ENCODE data around the gene RCOR1.

- TF ChIP-seq CTCF (IDR thresholded peaks at IDR 0.05) (no peak), EZH2 (IDR thresholded peaks at IDR 0.05; ENCODE audit: borderline replicate concordance, insufficient read depth, low read depth, low read length, poor library complexity, severe bottlenecking) (no peak)
Observed at GRCh38 chr14:102692334-102692733, 99.9 kb downstream of the RCOR1 start.

Data from B cell (primary cell).